HG02642 (cell line): ENCODE measurements around the gene ELFN2.

Source experiments
- ATAC-seq: cut with Tn5 transposase; IDR thresholded peaks from one replicate; pipeline ENCODE4 v1.9.1; 2021; ENCODE audit warnings: mild to moderate bottlenecking; ENCODE audit not compliant: unreplicated experiment, poor library complexity

Gene ELFN2

DNA sequence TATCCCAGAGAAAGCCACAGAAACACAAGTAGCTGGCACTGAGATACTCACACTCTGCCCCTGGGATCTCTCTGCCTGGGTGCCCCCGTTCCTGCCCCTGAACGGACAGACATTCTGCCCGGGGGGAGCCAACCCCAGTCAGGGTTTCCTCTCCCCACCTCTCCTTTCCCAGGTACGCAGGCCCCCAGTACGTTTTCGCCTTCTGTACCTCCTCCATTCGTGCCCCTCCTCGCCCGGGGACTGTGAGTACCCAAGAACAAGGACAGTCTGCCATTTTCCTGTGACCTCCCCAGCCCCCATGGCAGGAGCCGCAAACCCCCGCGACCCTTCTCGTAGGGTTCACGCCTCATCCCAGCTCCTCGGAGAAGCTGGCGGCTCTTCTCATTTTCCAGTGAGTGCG is 29.1 kb upstream of the ELFN2 start:
- ATAC-seq, result no peak

DNA sequence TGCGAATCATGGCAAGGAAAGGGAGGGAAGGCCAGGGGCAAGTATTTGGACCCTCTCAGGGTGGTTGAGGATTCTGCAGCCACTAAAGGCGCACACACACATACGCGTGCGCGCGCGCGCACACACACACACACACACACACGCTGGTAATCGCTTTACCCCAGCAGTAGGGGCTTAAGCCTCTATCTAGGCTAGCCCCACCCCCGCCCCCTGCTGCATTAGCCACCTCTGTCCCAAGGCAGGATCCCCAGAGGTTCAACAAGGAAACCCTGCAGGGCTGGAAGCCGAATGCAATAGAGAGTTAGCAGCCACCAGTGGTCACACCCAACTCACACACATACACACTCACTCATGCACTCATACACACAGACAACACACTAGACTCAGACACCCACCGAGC is 28.6 kb upstream of the ELFN2 start:
- no peak for ATAC-seq

DNA sequence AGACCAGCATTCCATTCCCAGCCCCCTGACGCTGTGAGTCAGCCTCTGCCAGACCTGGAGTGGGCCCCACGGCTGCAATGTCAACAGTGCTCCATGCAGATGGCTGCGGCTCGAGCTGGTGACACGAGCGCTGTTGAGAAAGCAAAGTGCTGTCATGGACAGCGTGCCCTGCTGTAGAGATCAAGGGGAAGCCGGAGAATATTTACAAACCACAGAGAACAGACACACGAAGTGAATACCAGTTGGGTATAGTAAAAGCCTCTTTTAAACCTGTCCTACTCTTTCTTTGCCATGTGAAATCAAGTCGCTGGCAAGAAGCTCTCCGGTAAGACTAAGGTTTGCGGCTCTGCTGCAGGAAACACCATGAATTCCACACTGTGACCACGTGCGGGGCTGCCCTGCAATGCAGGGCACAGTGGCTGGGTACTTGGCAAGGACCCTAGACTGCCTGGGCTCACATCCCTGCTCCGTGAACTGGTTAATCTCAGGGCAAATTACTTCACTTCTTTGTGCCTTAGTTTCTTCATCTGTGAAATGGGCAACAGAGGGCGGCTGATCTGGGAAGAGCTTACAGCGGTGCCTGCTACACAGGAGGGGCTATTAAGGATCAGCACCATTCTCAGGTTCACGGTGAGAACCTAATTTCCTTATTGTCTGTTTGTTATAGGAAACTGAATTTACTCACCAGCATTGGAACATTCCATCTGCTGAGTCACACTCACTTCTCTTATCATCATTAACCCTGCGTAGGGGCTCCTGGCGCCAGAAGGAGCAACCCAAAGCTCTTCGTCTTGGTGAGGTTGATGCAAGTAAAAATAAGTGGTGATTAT is 27.8 kb upstream of the ELFN2 start:
- no peak for ATAC-seq

DNA sequence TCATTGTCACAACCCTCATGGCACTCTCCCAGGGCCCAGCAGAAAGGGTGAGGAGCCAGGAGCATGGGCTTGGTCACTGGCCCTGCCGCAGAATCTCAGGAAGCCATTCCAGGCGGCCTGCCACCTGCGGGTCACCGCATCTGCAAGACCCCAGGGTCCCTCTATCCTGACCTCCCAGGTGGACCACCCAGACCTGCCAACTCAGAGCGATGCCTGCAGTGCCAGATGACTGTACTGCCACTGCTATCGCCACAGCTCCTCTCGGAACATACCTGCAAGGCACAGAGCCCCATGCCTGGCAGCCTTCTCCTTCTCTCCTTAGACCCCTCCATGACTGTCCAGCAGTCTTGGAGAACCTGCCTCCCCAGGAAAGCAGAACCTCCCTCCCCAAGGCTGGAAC is 26.4 kb upstream of the ELFN2 start:
- no peak for ATAC-seq

DNA sequence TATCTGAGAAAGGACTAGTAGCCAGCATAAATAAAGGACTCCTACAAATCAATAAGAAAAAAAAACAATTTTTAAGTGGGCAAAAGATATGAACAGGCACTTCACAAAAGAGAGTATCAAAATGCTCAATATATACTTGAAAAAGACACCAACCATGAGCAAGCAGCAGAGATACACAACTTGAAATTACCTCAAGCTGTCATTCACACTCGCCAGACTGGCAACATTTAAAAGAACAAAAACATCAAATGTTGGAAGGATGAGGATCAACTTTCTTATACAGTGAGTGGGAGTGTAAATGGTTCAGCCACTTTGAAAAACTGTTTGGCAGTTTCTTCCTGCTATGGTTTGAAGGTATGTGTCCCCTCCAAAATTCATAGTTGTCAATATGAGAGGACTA is 23.9 kb upstream of the ELFN2 start:
- no peak for ATAC-seq

DNA sequence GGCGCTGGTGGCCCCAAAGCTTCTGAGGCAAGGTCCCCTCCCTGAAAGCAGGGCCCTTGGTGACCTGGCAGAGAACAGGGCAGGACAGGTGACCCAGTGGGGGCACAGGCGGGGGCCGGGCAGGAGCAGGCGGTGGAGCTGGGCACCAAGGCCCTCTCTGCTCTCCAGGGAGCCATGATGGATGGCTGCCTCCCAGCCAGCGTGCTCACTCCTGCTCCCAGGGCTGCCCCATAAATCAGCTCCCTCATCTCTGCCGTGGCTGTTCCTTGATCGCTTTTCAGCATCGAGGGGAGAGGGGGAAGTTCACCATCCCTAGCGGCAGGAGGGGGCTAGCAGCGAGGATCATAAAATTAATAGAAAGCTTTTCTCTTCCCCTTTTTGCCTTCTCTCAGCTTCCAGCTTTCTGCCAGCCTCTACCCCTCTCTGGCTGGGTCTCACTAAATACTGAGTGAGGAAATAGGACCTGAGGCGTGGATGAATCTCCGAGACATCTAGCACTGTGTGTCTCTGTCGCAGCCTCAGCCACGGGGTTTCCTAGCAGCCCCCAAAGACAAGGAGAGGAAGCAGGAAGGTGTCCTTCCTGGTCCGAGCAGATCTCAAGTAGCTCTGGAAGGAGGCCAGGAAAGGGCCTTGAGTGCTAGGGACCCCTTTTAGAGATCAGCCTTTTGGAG is 22.2 kb upstream of the ELFN2 start:
- no peak for ATAC-seq

DNA sequence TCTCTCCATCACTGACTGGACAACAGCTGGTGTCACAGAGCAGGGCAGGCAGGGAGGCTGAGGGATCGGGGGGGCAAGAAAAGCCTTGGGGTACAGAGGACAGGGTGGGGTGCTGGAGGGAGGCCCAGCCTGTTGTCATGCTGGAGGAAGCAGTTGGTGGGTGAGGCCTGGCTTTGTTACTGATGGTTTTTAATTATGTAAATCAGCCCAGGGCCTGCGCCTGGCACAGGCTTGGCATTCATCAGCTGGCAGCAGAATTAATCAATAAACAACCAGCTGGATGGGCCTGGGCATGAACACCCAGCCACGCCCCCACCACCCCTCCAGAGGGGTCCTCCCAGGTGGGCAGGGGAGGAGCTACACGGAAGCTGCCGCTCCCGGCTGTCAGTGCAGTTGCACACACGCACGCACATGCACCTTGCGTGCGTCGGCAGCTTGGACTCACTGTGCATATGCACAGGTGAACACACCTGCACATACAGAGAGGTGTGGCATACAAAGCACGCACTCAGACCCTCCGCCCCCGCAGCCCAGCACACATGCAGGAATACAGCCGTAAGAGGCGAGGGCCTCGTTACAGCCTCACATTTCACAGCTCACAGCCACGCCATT is 21.3 kb upstream of the ELFN2 start:
- no peak for ATAC-seq

DNA sequence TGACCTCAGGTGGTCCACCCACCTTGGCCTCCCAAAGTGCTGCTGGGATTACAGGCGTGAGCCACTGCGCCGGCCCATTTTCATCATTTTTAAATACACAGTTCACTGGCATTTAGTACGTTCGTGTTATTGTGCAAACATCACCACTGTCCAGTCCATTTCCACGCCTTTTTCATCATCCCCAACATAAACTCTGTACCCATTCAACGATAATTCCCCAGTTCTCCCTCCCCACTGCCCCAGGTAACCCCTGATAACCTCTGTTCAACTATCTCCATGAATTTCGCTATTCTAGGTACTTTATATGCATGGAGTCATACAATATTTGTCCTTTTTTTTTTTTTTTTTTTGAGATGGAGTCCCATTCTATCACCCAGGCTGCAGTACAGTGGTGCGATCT is 18.2 kb upstream of the ELFN2 start:
- ATAC-seq, result no peak

DNA sequence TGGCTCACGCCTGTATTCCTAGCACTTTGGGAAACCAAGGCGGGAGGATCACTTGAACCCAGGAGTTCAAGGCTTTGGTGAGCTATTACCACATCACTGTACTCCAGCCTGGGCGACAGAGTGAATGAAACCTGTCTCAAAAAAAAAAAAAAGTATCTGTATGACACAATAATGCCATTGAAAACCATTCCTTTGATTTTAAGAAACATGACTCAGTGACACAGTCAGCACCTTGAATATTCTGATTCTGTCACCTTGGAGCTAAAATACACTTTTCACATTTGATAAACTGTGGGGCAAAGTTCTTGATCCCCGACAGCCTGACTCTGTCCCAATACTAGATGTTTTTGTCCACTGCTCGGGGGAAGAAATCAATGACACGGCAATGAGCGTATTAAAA is 16.7 kb upstream of the ELFN2 start:
- ATAC-seq, result no peak

DNA sequence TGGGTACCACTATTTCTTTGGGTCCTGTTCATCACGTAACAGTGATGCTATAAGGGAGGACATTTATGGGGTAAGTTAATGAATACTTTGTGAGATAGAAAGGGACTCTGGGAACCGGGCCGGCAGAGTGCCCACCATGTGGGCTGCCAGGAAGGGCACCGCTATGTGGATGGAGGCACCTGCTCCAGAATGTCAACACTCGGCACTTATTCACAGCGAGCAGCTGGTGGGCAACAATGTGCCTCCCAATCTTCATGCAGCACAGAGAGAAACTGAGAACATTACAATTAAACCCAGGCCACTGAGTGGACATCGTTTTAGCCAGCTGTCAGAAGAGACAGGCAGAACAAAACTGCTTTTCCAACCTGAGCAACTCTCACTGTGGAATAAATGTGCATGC is 15.8 kb upstream of the ELFN2 start:
- no peak for ATAC-seq

DNA sequence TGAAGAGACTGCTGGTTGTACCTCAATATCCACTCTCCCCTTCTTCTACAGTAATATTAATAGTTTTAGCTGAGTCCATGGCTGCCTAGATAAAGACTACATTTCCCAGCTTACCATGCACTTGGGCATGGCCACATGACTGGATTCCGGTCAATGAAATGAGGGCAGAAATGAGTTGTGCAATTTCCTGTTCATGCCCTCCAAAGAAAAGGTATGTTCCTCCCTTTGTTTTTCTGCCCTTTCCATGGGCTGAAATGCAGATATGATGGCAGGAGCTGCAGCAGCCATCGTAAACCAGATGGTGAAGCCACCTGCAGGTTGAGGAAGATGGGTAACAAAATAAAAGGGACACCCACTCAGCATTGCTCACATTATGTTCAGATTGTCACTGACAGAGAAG is 15.3 kb upstream of the ELFN2 start:
- no peak for ATAC-seq

DNA sequence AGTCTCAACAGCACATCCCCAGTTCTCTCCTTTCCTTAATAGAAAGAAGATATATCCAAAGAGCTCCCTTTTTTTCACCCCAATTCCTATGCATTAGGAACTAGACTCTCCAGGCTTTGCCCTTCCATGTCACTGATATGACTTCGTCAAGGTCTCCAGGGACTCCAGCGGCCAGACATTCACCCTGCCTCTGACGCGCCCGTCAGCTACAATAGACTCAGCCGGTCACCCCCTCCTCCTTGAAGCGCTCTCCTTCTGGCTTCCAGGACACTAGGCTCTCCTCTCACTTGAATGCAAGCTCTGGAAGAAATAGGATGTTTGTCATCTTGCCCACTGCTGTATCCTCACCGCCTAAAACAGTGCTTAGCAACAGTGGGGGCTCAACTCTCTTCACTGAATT is 14.9 kb upstream of the ELFN2 start:
- no peak for ATAC-seq

DNA sequence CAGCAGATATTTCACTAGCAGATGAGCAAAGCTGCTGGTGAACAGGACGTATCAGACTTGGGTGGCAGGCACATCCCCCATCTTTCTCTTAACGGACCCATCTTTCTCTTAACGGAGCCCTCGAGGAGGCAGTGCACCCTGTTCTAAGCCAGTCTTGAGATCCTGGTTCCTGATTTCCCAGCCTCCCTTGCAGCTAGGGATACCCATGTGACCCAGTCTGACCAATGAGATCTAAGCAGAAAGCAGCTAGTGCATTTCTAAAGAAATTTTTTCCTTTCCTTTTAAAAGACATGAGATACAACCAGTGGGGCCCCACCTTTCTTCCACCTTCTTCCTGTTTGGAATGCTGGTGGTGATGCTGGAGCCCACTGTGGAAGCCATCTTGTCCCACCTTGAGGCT is 13.6 kb upstream of the ELFN2 start:
- no peak for ATAC-seq

DNA sequence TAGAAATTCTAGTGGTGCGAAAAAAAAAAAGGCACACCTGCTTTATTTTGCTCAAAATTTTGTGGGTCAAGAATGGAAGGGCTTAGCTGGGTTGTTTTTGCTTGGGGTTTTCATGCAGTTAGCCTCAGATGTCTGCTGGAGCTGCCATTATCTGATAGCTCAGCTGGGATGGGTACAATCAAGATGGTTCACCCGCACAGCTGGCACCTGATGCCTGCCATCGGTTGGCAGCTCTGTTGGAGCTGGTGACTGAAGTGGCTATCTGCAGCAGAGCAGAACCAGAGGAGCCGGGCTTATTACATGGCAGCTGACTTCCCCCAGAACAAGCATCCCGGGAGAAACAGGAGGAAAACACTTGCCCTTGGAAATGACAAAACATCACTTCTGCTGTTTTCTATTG is 12.1 kb upstream of the ELFN2 start:
- no peak for ATAC-seq

DNA sequence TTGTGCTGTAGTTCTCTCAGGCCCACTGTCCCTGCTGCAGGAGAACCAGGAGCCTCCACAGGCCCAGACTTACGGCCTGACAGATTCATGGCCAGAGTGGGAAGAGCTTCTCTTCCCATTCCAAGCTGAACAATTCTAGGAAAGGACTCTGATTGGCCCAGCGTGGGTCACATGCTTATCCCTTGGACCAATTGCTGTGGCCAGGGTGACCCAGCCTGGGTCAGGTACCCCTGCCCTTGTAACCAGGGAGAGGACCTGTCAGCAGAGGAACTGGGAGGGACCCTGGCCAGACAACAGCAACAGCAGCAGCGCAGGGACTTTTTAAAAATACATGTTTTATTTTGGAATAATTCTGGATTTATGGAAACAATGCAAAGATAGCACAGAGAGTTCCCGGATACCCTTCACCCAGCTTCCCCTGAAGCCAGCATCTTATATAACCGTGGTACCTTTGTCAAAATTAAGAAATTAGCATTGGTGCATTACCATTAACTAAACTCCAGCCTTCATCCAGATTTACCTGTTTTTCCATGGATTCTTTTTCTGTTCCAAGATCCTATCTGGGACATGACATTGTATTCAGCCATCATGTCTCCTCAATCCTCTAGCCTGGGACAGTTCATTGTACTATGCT is 8.8 kb upstream of the ELFN2 start:
- ATAC-seq, result no peak

DNA sequence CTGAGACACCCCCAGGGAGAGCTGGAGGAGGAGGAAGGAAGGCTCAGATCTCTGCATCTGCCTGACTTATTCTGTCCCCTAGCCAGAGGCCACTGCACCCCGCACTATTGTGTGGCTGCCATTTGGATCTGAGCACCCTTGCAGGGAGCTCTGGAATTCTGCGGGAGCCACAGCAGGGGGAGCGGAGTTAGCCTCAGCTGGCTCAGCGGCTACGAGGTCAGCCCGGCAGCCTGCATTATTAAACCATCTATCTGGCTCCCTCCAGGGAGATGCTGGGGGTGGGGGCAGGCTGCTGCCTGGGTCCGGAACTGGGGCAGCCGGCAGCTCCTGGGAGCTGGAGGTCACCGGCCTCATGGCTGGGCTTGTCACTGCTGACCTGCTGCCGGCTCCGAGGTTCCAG is 6.5 kb upstream of the ELFN2 start:
- ATAC-seq, result no peak

DNA sequence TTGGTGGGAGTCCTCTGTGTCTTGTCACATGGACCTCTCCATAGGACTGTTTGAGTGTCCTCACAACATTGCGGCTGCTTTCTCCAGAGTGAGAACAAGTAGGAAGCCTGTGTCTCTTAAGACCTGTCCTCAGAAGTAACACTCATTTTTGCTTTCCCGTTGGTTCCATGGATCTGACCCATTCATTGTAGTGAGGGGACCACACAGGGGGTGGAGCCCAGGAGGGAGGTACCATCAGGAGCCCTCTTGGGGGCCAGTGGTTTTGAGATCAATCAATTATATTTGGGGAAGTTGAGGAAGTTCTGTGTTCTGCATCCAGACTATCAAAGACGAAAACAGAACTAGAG is 5.4 kb upstream of the ELFN2 start:
- no peak for ATAC-seq

DNA sequence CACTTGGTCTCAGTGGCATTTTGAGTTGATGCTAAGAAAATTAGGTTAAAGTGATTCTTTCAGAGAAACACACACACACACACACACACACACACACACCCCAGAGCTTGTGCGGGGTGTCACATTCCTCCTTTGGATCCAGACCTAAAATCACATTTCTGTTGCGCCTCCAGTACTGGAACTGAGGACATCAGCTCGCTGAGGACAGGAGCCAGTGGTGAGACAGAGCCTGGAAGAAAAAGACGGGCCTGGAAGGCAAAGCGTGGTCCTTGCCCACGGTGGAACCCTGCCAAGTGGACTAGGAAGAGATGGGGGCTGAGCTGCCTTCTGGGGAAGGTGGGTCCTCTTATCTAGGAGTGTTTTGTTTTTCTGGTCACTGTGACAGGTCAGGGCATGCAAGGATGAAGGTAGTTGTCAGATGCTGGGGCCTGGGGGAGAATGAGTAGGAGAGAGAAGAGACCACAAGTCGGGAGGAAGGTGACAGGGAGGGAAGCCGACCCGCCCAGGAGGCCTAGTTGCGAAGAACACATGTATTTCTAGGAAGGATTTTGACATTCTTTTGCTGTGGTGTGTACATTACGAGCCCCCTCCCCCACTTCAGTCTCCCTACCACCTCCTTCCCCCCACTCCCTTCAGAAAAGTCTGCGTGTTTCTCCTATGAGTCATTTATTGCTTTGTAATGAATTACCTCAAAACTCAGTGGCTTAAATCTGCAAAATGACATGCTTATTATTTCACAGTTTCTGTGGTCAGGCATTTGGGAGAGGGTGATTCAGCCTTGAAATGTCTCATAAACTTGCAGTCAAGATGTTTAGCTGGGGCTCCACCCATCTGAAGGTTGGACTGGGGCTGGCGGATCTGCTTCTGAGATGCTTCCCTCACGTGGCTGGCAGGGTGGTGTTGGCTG is 4.8 kb upstream of the ELFN2 start:
- ATAC-seq, result no peak

DNA sequence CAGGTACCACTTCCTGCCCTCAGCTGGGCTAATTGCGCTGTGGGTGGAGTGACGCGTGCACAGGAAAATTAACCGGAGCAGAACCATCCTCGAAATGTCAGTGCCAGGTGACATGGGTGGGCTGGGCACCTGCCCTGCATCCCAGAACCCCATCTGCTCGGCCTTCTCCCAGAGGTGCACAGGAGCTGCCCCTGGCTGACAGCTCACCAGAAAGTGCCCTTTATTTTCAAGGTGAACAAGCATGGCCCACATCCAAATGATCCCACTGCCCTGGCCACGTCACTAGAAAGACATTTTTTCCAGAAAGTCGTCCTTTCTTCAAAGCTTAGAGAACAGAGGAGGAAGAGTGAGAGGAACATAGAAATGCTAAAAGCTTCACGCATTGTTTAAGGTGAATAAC is 4.1 kb upstream of the ELFN2 start:
- ATAC-seq, result no peak

DNA sequence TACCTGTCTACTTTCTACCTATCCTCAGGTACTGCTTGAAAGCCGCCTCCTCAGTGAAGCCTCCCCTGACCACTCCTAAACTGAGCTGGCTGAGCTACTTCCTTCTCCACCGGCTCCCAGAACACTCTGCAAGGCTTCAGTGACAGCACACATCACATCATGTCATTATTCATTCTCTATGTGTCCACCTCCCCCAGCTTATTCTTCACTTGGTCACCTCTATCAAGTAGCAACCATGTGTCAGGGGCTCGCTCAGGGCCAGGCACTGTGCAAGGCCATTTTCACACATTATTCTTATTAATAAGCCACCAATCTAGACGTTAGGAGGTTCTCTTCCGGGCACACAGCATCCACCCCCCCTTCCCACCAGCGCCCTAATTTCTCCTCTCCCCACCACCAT is 3.7 kb upstream of the ELFN2 start:
- no peak for ATAC-seq
